SK-N-SH (cell line): ENCODE results near the gene PLEKHB1.

Experiments
- CTCF ChIP-seq: fragments of 200-600 bp; sonication (generic); IDR thresholded peaks from 2 replicates; pipeline ENCODE4 v1.6.1; 2017; ENCODE audit warnings: antibody characterized with exemption, mild to moderate bottlenecking, moderate library complexity
- EZH2phosphoT487 ChIP-seq: fragments of 200-600 bp; sonication (generic); IDR thresholded peaks from 2 replicates; pipeline ENCODE4 v1.6.1; 2017; ENCODE audit warnings: low read depth, mixed run types, mild to moderate bottlenecking, antibody characterized with exemption, moderate library complexity, borderline replicate concordance
- FOSL2 ChIP-seq: IDR thresholded peaks from 2 replicates; pipeline ENCODE4 v1.4.0; 2012; ENCODE audit warnings: low read depth, mild to moderate bottlenecking, moderate library complexity, borderline replicate concordance
- MXI1 ChIP-seq: IDR thresholded peaks from 2 replicates; pipeline ENCODE4 v1.6.1; 2012; ENCODE audit warnings: mild to moderate bottlenecking, low read depth, low read length, improper control_type of control experiment
- POLR2AphosphoS5 ChIP-seq: IDR thresholded peaks from 2 replicates; pipeline ENCODE4 v1.6.1; 2012; ENCODE audit warnings: low read depth, low read length
- RAD21 ChIP-seq: IDR thresholded peaks from 2 replicates; pipeline ENCODE4 v1.6.1; 2012; ENCODE audit warnings: mild to moderate bottlenecking, low read length
- ZBTB33 ChIP-seq: IDR thresholded peaks from 2 replicates; pipeline ENCODE4 v1.4.0; 2012; ENCODE audit warnings: low read depth, borderline replicate concordance

- TF ChIP-seq CTCF (no peak), RAD21 (no peak), ZBTB33 (no peak), FOSL2 (no peak), POLR2AphosphoS5 (no peak), EZH2phosphoT487 (no peak), MXI1 (no peak)
These were observed 23.3 kb upstream of the PLEKHB1 start for GRCh38 chr11:73622926-73623593.
